ENCODE measurements around the gene CDH16.
A peak's percentile ranks its signal among the peaks of the same experiment; 100 is the strongest.

Gene CDH16

DNA sequence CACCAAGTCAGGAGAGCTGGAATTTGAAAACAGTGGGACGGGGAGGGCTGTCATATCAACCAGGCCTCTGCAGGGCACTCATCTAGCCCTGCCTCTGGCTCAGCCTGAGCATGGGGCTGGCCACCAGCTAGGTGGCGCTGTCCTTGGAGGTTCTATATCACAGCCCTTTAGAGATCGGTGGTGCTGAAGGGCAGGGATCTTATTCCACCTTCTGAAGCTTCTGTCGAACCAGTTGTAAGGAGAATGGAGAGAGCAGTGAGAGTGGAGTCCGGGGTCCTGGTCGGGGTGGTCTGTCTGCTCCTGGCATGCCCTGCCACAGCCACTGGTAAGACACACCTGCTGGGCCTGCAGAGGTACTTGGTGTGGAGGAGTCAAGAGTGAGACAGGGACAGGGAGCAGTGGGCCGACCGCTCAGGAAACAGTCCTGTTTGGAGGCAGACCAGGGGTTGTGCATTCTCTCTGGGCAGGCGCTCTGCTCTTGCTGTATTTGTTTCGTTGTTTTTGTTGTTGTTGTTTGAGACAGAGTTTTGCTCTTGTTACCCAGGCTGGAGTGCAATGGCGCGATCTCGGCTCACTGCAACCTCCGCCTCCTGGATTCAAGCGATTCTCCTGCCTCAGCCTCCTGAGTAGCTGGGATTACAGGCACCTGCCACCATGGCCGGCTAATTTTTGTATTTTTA lies 42.5 kb upstream of the CDH16 start, which contains the start of gene CES3:
TSS of gene CES3 (plus strand) at position 202 of the 680 bp plus-strand sequence. CDS start at position 244, 42 bp downstream.
- H3K27ac ChIP-seq (replicated peaks): peak within 1 kb of the TSS; percentile 13; the same call in 1 of the 2 replicates
- TF ChIP-seq, protein P1, sequence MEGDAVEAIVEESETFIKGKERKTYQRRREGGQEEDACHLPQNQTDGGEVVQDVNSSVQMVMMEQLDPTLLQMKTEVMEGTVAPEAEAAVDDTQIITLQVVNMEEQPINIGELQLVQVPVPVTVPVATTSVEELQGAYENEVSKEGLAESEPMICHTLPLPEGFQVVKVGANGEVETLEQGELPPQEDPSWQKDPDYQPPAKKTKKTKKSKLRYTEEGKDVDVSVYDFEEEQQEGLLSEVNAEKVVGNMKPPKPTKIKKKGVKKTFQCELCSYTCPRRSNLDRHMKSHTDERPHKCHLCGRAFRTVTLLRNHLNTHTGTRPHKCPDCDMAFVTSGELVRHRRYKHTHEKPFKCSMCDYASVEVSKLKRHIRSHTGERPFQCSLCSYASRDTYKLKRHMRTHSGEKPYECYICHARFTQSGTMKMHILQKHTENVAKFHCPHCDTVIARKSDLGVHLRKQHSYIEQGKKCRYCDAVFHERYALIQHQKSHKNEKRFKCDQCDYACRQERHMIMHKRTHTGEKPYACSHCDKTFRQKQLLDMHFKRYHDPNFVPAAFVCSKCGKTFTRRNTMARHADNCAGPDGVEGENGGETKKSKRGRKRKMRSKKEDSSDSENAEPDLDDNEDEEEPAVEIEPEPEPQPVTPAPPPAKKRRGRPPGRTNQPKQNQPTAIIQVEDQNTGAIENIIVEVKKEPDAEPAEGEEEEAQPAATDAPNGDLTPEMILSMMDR (IDR thresholded peaks at IDR 0.05; ENCODE audit: insufficient read depth, low read length): peak; percentile 93
- no peak for TF ChIP-seq POLR2AphosphoS5 (IDR thresholded peaks at IDR 0.05; ENCODE audit: low read depth)
- TF ChIP-seq, protein P2, sequence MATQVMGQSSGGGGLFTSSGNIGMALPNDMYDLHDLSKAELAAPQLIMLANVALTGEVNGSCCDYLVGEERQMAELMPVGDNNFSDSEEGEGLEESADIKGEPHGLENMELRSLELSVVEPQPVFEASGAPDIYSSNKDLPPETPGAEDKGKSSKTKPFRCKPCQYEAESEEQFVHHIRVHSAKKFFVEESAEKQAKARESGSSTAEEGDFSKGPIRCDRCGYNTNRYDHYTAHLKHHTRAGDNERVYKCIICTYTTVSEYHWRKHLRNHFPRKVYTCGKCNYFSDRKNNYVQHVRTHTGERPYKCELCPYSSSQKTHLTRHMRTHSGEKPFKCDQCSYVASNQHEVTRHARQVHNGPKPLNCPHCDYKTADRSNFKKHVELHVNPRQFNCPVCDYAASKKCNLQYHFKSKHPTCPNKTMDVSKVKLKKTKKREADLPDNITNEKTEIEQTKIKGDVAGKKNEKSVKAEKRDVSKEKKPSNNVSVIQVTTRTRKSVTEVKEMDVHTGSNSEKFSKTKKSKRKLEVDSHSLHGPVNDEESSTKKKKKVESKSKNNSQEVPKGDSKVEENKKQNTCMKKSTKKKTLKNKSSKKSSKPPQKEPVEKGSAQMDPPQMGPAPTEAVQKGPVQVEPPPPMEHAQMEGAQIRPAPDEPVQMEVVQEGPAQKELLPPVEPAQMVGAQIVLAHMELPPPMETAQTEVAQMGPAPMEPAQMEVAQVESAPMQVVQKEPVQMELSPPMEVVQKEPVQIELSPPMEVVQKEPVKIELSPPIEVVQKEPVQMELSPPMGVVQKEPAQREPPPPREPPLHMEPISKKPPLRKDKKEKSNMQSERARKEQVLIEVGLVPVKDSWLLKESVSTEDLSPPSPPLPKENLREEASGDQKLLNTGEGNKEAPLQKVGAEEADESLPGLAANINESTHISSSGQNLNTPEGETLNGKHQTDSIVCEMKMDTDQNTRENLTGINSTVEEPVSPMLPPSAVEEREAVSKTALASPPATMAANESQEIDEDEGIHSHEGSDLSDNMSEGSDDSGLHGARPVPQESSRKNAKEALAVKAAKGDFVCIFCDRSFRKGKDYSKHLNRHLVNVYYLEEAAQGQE (IDR thresholded peaks at IDR 0.05; ENCODE audit: insufficient replicate concordance, low read depth): peak; percentile 40
- H3K27me3 ChIP-seq (ENCODE audit: insufficient read depth, poor library complexity, severe bottlenecking): no peaks in the 10 kb centered on the region
- peak; percentile 44 to 81 for DNase-seq (ENCODE audit: low read depth in 1 of 2, low spot score in 1 of 2)
- H3K4me3 ChIP-seq (replicated peaks; ENCODE audit: insufficient read depth, low read length): no peak within 1 kb of the TSS

DNA sequence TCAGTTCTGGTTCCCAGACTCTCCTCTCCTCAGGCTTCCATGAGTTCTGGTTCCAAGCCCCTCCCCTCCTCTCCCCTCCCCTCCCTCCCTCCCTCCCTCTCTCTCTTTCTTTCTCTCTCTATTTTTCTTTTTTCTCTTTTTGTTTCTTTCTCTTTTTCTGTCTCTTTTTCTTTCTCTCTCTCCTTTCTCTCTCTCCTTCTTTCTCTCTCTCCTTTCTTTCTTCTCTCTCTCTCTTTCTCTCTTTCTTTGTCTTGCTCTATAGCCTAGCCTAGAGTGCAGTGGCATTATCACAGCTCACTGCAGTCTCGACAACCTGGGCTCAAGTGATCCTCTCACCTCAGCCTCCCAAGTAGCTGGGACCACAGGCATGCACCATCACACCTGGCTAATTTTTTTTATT lies 41.6 kb upstream of the CDH16 start:
- Histone ChIP-seq H3K4me3 (replicated peaks; ENCODE audit: insufficient read depth, low read length) (no peak overlapping the region), H3K27me3 (ENCODE audit: insufficient read depth, poor library complexity, severe bottlenecking) (no peaks in the 10 kb centered on the region), H3K27ac (replicated peaks) (no peak overlapping the region)
- no peak for TF ChIP-seq SPI1 (IDR thresholded peaks at IDR 0.05; ENCODE audit: borderline replicate concordance, low read depth)
- TF ChIP-seq, protein P1 (IDR thresholded peaks at IDR 0.05; ENCODE audit: insufficient read depth, low read length): no peak
- no peak for TF ChIP-seq POLR2AphosphoS5 (IDR thresholded peaks at IDR 0.05; ENCODE audit: low read depth)
- DNase-seq (ENCODE audit: low read depth in 1 of 2, low spot score in 1 of 2): no peak

DNA sequence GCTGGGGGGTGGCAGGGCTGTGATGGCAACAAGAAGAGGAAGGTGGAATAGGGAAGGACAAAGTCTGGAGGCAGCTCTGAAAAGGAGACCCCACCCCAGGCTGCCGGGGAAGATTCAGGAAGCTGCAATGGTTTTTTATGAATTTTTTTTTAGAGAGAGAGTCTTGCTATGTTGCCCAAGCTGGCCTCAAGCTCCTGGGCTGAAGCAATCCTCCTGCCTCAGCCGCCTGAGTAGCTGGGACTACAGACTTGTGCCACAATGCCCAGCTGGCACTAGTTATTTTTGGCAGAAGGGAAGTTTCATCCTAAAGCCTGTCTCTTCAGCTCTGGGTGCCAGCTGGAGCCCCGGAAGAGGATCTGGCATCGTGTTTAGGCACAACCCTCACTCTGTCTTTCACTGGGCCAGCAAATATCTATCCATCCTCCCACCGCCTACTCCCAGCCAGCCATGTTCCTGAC lies 41.0 kb upstream of the CDH16 start:
- H3K27ac ChIP-seq (replicated peaks): no peak overlapping the region
- peak in 1 of 2 experiments; percentile 79 for DNase-seq (ENCODE audit: low read depth in 1 of 2, low spot score in 1 of 2)

More for the DNA sequence above, 41.0 kb upstream of the CDH16 start:
- Histone ChIP-seq H3K27me3 (ENCODE audit: insufficient read depth, poor library complexity, severe bottlenecking) (no peaks in the 10 kb centered on the region), H3K4me3 (replicated peaks; ENCODE audit: insufficient read depth, low read length) (no peak overlapping the region)
- TF ChIP-seq GABPA (IDR thresholded peaks at IDR 0.05; ENCODE audit: low read depth) (no peak), POLR2AphosphoS5 (IDR thresholded peaks at IDR 0.05; ENCODE audit: low read depth) (no peak)
- TF ChIP-seq, protein P1 (IDR thresholded peaks at IDR 0.05; ENCODE audit: insufficient read depth, low read length): no peak
- TF ChIP-seq, protein P2 (IDR thresholded peaks at IDR 0.05; ENCODE audit: insufficient replicate concordance, low read depth): no peak

Measured in HL-60 (cell line).